ENCODE results near the gene BAHCC1.

Gene BAHCC1

GRCh38 chr17:81428121-81428515 is 32.9 kb downstream of the BAHCC1 start:
- H2BK5ac ChIP-seq (ENCODE audit: low read depth, low read length, poor library complexity) = no peak overlapping the region
- H3K18ac ChIP-seq (ENCODE audit: low read length) = no peak overlapping the region
- no peak overlapping the region for H3K4ac ChIP-seq (ENCODE audit: low read depth, low read length)
- no peak overlapping the region for H3K4me3 ChIP-seq (ENCODE audit: low read depth, low read length)
- H3K36me3 ChIP-seq (ENCODE audit: control insufficient read depth in 1 of 2, insufficient read depth in 2 of 2, low read length in 2 of 2) = no peaks in the 10 kb centered on the region
- no peak overlapping the region for H2BK120ac ChIP-seq (ENCODE audit: insufficient read depth, low read length, poor library complexity)
- DNase-seq = no peak
- H2AK5ac ChIP-seq (ENCODE audit: low read length) = no peak overlapping the region
- peaks cover 5% of the 10 kb centered on the region for H3K79me1 ChIP-seq (ENCODE audit: low read length)
- H3K79me2 ChIP-seq (ENCODE audit: control insufficient read depth, insufficient read depth, low read length, poor library complexity) = no peaks in the 10 kb centered on the region
- no peak overlapping the region for H4K91ac ChIP-seq (ENCODE audit: low read depth, low read length)
- H4K8ac ChIP-seq (ENCODE audit: low read depth, low read length) = no peak overlapping the region
- peaks cover 4 to 5% of the 10 kb centered on the region in 2 experiments for H3K4me1 ChIP-seq (ENCODE audit: control insufficient read depth in 1 of 2, insufficient read depth in 2 of 2, low read length in 2 of 2)
- no peak overlapping the region for H3K9ac ChIP-seq (ENCODE audit: low read length)
- H3K9me3 ChIP-seq (ENCODE audit: insufficient read depth, low read depth, low read length) = peaks cover 14% of the 10 kb centered on the region
- no peaks in the 10 kb centered on the region for H3K27me3 ChIP-seq (ENCODE audit: insufficient read depth, low read length)
- no CpG with 5 or more reads among the region's 12 CpGs for WGBS (ENCODE audit: extremely low coverage, insufficient coverage, insufficient read length)
- no peak overlapping the region for H2AFZ ChIP-seq (ENCODE audit: insufficient read depth, low read length, poor library complexity)
- H4K12ac ChIP-seq (ENCODE audit: low read depth, low read length) = no peak overlapping the region
- H3K27ac ChIP-seq (ENCODE audit: low read depth, low read length) = no peak overlapping the region
- no peak overlapping the region for H3K23ac ChIP-seq (ENCODE audit: low read length)
- H3K4me2 ChIP-seq (ENCODE audit: low read length) = no peak overlapping the region
- H3K14ac ChIP-seq (ENCODE audit: low read length) = no peak overlapping the region
- no peak overlapping the region for H2BK12ac ChIP-seq (ENCODE audit: low read length)

GRCh38 chr17:81428516-81428915 is 33.3 kb downstream of the BAHCC1 start:
- no peak overlapping the region for H2BK5ac ChIP-seq (ENCODE audit: low read depth, low read length, poor library complexity)
- WGBS (ENCODE audit: extremely low coverage, insufficient coverage, insufficient read length) = no CpG with 5 or more reads among the region's 11 CpGs
- no peak overlapping the region for H3K14ac ChIP-seq (ENCODE audit: low read length)
- no peak for DNase-seq
- H3K27me3 ChIP-seq (ENCODE audit: insufficient read depth, low read length) = no peaks in the 10 kb centered on the region
- no peak overlapping the region for H4K91ac ChIP-seq (ENCODE audit: low read depth, low read length)
- H3K18ac ChIP-seq (ENCODE audit: low read length) = no peak overlapping the region
- H3K4ac ChIP-seq (ENCODE audit: low read depth, low read length) = no peak overlapping the region
- H4K12ac ChIP-seq (ENCODE audit: low read depth, low read length) = no peak overlapping the region
- peaks cover 2% of the 10 kb centered on the region for H3K79me1 ChIP-seq (ENCODE audit: low read length)
- no peak overlapping the region for H2AK5ac ChIP-seq (ENCODE audit: low read length)
- no peak overlapping the region for H4K8ac ChIP-seq (ENCODE audit: low read depth, low read length)
- no peak overlapping the region for H2AFZ ChIP-seq (ENCODE audit: insufficient read depth, low read length, poor library complexity)
- no peak overlapping the region for H2BK12ac ChIP-seq (ENCODE audit: low read length)
- no peaks in the 10 kb centered on the region for H3K79me2 ChIP-seq (ENCODE audit: control insufficient read depth, insufficient read depth, low read length, poor library complexity)
- H3K27ac ChIP-seq (ENCODE audit: low read depth, low read length) = no peak overlapping the region
- H3K9me3 ChIP-seq (ENCODE audit: insufficient read depth, low read depth, low read length) = peaks cover 14% of the 10 kb centered on the region
- no peaks in the 10 kb centered on the region for H3K36me3 ChIP-seq (ENCODE audit: control insufficient read depth in 1 of 2, insufficient read depth in 2 of 2, low read length in 2 of 2)
- no peak overlapping the region for H3K4me2 ChIP-seq (ENCODE audit: low read length)
- peaks cover 1 to 2% of the 10 kb centered on the region in 2 experiments for H3K4me1 ChIP-seq (ENCODE audit: control insufficient read depth in 1 of 2, insufficient read depth in 2 of 2, low read length in 2 of 2)
- H3K9ac ChIP-seq (ENCODE audit: low read length) = no peak overlapping the region
- no peak overlapping the region for H3K23ac ChIP-seq (ENCODE audit: low read length)
- H3K4me3 ChIP-seq (ENCODE audit: low read depth, low read length) = no peak overlapping the region
- no peak overlapping the region for H2BK120ac ChIP-seq (ENCODE audit: insufficient read depth, low read length, poor library complexity)

- no CpG with 5 or more reads among the region's 41 CpGs for WGBS (ENCODE audit: extremely low coverage, insufficient coverage, insufficient read length)
Measured at GRCh38 chr17:81428948-81429774, 33.9 kb downstream of the BAHCC1 start.

GRCh38 chr17:81429821-81430551 is 34.7 kb downstream of the BAHCC1 start:
- H3K9ac ChIP-seq (ENCODE audit: low read length) = no peak overlapping the region
- peaks cover 7% of the 10 kb centered on the region for H3K9me3 ChIP-seq (ENCODE audit: insufficient read depth, low read depth, low read length)
- H2AK5ac ChIP-seq (ENCODE audit: low read length) = no peak overlapping the region
- no peak overlapping the region for H3K4me2 ChIP-seq (ENCODE audit: low read length)
- no peak overlapping the region for H4K91ac ChIP-seq (ENCODE audit: low read depth, low read length)
- H2BK12ac ChIP-seq (ENCODE audit: low read length) = no peak overlapping the region
- no peak overlapping the region for H3K18ac ChIP-seq (ENCODE audit: low read length)
- H3K4me1 ChIP-seq (ENCODE audit: control insufficient read depth in 1 of 2, insufficient read depth in 2 of 2, low read length in 2 of 2) = no peaks in the 10 kb centered on the region
- H3K36me3 ChIP-seq (ENCODE audit: control insufficient read depth in 1 of 2, insufficient read depth in 2 of 2, low read length in 2 of 2) = no peaks in the 10 kb centered on the region
- H3K27me3 ChIP-seq (ENCODE audit: insufficient read depth, low read length) = no peaks in the 10 kb centered on the region
- no CpG with 5 or more reads among the region's 30 CpGs for WGBS (ENCODE audit: extremely low coverage, insufficient coverage, insufficient read length)
- no peak overlapping the region for H2BK5ac ChIP-seq (ENCODE audit: low read depth, low read length, poor library complexity)
- H3K79me2 ChIP-seq (ENCODE audit: control insufficient read depth, insufficient read depth, low read length, poor library complexity) = no peaks in the 10 kb centered on the region
- no peak overlapping the region for H4K8ac ChIP-seq (ENCODE audit: low read depth, low read length)
- no peak overlapping the region for H3K4me3 ChIP-seq (ENCODE audit: low read depth, low read length)
- no peak overlapping the region for H3K14ac ChIP-seq (ENCODE audit: low read length)
- no peak overlapping the region for H4K12ac ChIP-seq (ENCODE audit: low read depth, low read length)
- no peak overlapping the region for H3K4ac ChIP-seq (ENCODE audit: low read depth, low read length)
- no peaks in the 10 kb centered on the region for H3K79me1 ChIP-seq (ENCODE audit: low read length)
- H2AFZ ChIP-seq (ENCODE audit: insufficient read depth, low read length, poor library complexity) = no peak overlapping the region
- no peak overlapping the region for H2BK120ac ChIP-seq (ENCODE audit: insufficient read depth, low read length, poor library complexity)
- no peak overlapping the region for H3K27ac ChIP-seq (ENCODE audit: low read depth, low read length)
- no peak overlapping the region for H3K23ac ChIP-seq (ENCODE audit: low read length)
- no peak for DNase-seq

More at GRCh38 chr17:81428948-81429774, 33.9 kb downstream of the BAHCC1 start:
- Histone ChIP-seq H3K27me3 (ENCODE audit: insufficient read depth, low read length) (no peaks in the 10 kb centered on the region), H2AK5ac (ENCODE audit: low read length) (no peak overlapping the region), H3K18ac (ENCODE audit: low read length) (no peak overlapping the region), H3K79me2 (ENCODE audit: control insufficient read depth, insufficient read depth, low read length, poor library complexity) (no peaks in the 10 kb centered on the region), H3K4me1 (ENCODE audit: control insufficient read depth in 1 of 2, insufficient read depth in 2 of 2, low read length in 2 of 2) (no peaks in the 10 kb centered on the region), H3K36me3 (ENCODE audit: control insufficient read depth in 1 of 2, insufficient read depth in 2 of 2, low read length in 2 of 2) (no peaks in the 10 kb centered on the region), H3K9me3 (ENCODE audit: insufficient read depth, low read depth, low read length) (peaks cover 14% of the 10 kb centered on the region), H3K23ac (ENCODE audit: low read length) (no peak overlapping the region), H3K4me2 (ENCODE audit: low read length) (no peak overlapping the region), H4K91ac (ENCODE audit: low read depth, low read length) (no peak overlapping the region), H3K27ac (ENCODE audit: low read depth, low read length) (no peak overlapping the region), H3K9ac (ENCODE audit: low read length) (no peak overlapping the region), H2BK5ac (ENCODE audit: low read depth, low read length, poor library complexity) (no peak overlapping the region), H4K12ac (ENCODE audit: low read depth, low read length) (no peak overlapping the region), H2BK120ac (ENCODE audit: insufficient read depth, low read length, poor library complexity) (no peak overlapping the region), H2AFZ (ENCODE audit: insufficient read depth, low read length, poor library complexity) (no peak overlapping the region), H3K4ac (ENCODE audit: low read depth, low read length) (no peak overlapping the region), H3K4me3 (ENCODE audit: low read depth, low read length) (no peak overlapping the region), H4K8ac (ENCODE audit: low read depth, low read length) (no peak overlapping the region), H3K14ac (ENCODE audit: low read length) (no peak overlapping the region), H3K79me1 (ENCODE audit: low read length) (no peaks in the 10 kb centered on the region), H2BK12ac (ENCODE audit: low read length) (no peak overlapping the region)
- DNase-seq = no peak

Measured in trophoblast cell (in vitro differentiated cells and primary cell).